SK-N-SH treated with all-trans-retinoic acid at 6 μM for 48 hours (cell line): ENCODE measurements around the gene RFNG.
A peak's percentile ranks its signal among the peaks of the same experiment; 100 is the strongest.

ENCODE experiments used
- ESRRG ChIP-seq: fragments of 250-450 bp; sonication (Bioruptor Pico); IDR thresholded peaks from 2 replicates; pipeline ENCODE4 v1.6.1; 2021; ENCODE audit warnings: mild to moderate bottlenecking
- GLIS3 ChIP-seq: fragments of 250-450 bp; sonication (Bioruptor Pico); IDR thresholded peaks from 2 replicates; pipeline ENCODE4 v1.5.0; 2020; ENCODE audit warnings: mild to moderate bottlenecking, moderate library complexity
- ZC3H10 ChIP-seq: fragments of 250-450 bp; sonication (Bioruptor Pico); IDR thresholded peaks from 2 replicates; pipeline ENCODE4 v1.5.1; 2021; ENCODE audit warnings: mild to moderate bottlenecking, moderate library complexity
- TF ChIP-seq, protein P1 (sequence below): fragments of 250-450 bp; sonication (Bioruptor Pico); IDR thresholded peaks from 2 replicates; pipeline ENCODE4 v1.5.1; 2021; ENCODE audit warnings: mild to moderate bottlenecking, moderate library complexity
- TF ChIP-seq, protein P2 (sequence below): fragments of 250-450 bp; sonication (Bioruptor Pico); IDR thresholded peaks from 2 replicates; pipeline ENCODE4 v1.8.0; 2020; ENCODE audit warnings: mild to moderate bottlenecking, moderate library complexity, borderline replicate concordance

DNA sequence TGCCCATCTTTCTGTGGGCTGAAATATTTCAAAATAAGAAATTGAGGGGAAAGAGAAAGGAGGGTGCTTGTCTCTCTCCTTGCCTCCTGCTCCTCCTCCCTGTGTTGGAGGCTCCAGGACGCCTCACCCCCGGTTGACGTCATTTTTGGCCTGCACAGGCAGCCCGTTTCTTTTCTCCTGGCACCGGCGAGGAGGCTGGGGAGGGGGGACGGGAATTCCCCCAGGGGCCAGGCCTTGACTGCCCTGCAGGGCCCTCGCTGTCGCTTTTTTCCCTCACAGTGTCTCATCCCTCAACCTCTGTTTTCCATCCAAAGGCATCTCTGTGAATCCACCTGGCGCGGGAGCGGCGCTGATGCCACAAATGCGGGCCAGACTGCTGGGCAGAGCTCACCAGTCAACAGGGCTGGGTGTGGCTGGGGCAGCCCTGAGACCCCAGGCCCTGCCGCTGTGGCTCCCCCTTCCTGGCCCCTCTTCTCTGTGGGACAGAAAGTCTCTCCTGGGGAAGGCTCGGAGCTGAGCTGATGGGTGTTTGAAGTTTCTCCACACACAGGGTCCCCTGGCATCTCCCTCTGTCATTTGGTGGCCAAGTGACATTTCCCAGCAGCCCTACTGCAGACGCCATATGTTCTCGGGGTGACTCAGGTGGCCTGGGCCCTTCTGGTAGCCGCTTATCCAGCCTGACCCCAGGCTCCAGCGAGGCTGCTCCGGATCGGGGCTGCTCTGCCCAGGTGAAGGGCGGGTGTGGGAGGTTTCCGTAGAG is 45.0 kb downstream of the RFNG start:
- TF ChIP-seq ESRRG: no peak
- TF ChIP-seq GLIS3: no peak
- TF ChIP-seq, protein P1, sequence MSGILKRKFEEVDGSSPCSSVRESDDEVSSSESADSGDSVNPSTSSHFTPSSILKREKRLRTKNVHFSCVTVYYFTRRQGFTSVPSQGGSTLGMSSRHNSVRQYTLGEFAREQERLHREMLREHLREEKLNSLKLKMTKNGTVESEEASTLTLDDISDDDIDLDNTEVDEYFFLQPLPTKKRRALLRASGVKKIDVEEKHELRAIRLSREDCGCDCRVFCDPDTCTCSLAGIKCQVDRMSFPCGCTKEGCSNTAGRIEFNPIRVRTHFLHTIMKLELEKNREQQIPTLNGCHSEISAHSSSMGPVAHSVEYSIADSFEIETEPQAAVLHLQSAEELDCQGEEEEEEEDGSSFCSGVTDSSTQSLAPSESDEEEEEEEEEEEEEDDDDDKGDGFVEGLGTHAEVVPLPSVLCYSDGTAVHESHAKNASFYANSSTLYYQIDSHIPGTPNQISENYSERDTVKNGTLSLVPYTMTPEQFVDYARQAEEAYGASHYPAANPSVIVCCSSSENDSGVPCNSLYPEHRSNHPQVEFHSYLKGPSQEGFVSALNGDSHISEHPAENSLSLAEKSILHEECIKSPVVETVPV (CRISPR knock-in tag): no peak
- TF ChIP-seq, protein P2, sequence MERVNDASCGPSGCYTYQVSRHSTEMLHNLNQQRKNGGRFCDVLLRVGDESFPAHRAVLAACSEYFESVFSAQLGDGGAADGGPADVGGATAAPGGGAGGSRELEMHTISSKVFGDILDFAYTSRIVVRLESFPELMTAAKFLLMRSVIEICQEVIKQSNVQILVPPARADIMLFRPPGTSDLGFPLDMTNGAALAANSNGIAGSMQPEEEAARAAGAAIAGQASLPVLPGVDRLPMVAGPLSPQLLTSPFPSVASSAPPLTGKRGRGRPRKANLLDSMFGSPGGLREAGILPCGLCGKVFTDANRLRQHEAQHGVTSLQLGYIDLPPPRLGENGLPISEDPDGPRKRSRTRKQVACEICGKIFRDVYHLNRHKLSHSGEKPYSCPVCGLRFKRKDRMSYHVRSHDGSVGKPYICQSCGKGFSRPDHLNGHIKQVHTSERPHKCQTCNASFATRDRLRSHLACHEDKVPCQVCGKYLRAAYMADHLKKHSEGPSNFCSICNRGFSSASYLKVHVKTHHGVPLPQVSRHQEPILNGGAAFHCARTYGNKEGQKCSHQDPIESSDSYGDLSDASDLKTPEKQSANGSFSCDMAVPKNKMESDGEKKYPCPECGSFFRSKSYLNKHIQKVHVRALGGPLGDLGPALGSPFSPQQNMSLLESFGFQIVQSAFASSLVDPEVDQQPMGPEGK (CRISPR knock-in tag): peak; percentile 63; the same call in 1 of the 2 replicates
- TF ChIP-seq ZC3H10 (CRISPR knock-in tag): no peak
